GM12873 (cell line): Measurements from ENCODE around the gene CDK2AP2.

Experiments used
- TF ChIP-seq, protein P1 (sequence below): IDR thresholded peaks from 2 replicates; pipeline ENCODE4 v1.5.1; 2012; ENCODE audit warnings: low read depth, mild to moderate bottlenecking, moderate library complexity, low read length, control low read depth; ENCODE audit not compliant: insufficient read depth; ENCODE audit errors: missing control alignments

CDK2AP2 gene

DNA sequence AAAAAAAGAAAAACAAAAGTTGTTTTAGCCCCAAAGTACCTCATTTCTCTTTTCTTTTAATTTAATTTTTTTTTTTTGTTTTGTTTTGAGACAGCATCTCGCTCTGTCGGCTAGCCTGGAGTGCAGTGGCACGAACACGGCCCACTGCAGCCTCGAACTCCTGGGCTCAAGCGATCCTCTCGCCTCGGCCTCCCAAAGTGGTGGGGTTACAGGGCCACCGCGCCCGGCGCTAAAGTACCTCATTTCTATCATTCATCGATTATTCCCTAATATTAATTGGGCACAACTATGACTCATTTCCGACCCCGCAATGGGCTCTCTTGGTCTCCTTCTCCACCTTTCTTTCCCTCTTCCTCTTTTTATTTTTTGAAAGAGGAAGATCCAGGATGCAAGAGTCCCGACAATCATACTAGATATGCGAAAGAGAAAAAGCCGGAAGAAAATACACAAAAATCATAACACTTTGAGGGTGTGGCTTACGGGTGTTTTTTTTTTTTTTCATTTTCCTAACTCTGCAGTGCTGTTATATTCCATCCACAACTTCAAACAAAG lies 25.6 kb downstream of the CDK2AP2 start:
- TF ChIP-seq, protein P1, sequence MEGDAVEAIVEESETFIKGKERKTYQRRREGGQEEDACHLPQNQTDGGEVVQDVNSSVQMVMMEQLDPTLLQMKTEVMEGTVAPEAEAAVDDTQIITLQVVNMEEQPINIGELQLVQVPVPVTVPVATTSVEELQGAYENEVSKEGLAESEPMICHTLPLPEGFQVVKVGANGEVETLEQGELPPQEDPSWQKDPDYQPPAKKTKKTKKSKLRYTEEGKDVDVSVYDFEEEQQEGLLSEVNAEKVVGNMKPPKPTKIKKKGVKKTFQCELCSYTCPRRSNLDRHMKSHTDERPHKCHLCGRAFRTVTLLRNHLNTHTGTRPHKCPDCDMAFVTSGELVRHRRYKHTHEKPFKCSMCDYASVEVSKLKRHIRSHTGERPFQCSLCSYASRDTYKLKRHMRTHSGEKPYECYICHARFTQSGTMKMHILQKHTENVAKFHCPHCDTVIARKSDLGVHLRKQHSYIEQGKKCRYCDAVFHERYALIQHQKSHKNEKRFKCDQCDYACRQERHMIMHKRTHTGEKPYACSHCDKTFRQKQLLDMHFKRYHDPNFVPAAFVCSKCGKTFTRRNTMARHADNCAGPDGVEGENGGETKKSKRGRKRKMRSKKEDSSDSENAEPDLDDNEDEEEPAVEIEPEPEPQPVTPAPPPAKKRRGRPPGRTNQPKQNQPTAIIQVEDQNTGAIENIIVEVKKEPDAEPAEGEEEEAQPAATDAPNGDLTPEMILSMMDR: no peak

GRCh38 chr11:67472882-67473281 lies 35.1 kb downstream of the CDK2AP2 start:
- TF ChIP-seq, protein P1: no peak

DNA sequence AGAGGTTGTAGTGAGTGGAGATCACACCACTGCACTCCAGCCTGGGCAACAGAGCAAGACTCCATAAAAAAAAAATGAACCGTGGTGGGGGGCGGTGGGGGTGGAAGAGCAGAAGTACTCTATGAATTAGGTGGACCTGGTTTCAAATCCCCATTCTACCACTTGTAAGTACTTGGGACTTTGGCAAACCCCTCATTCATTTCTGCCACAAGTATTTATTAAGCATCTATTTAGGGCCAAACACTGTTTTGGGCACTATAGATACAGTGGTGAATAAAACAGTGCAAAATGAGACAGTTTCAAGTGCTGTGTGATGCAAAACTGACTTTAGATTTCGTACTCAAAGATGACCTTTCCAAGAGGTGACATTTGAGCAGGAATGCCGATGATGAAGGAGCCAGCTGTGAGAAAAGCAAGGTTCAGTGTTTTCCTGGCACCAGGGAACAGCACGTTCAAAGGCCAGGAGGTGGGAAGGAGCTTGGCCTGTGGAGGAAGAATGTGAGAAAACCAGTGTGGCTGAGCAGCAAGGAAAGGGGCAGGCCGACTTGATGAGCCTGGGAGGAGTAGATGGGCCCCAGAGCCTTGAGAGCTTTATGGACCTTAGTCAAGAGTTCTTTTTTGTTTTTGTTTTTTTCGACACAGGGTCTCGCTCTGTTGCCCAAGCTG lies 37.5 kb downstream of the CDK2AP2 start:
- TF ChIP-seq, protein P1: no peak

DNA sequence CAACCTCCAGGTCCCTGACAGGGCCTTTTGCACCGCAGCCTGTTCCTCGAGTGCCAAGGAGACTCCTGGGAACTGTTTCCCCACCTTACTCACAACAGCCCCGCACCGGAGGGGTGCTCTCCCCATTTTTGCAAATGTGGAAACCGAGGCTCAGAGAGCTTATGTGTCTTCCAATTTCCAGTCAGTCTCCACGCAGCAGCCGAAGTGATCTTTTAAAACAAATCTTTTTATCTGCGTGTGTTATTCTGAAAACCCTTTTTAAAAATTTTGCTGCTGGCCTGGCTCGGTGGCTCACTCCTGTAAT lies 38.5 kb downstream of the CDK2AP2 start:
- TF ChIP-seq, protein P1: no peak

GRCh38 chr11:67468759-67469507 lies 39.0 kb downstream of the CDK2AP2 start, which contains the start of gene TMEM134:
Gene TMEM134, minus strand, starts transcription at chr11:67469251. Its CDS starts 59 bp downstream, at chr11:67469192.
- TF ChIP-seq, protein P1: peak; percentile 68

- TF ChIP-seq, protein P1: no peak
These were observed 39.6 kb downstream of the CDK2AP2 start for GRCh38 chr11:67468456-67468758.

- TF ChIP-seq, protein P1: no peak
These were observed 39.9 kb downstream of the CDK2AP2 start for GRCh38 chr11:67468056-67468455.
